Liver (tissue), 9 donors: ENCODE results near the gene ANKRD44. TPM values are rescaled to one million over a fixed set of nuclear protein-coding genes. Genes with fewer than 3 reads are reported as not detected.
A peak's percentile ranks its signal among the peaks of the same experiment; 100 is the strongest.

ENCODE experiments used
- DNase-seq: peaks from one replicate; pipeline ENCODE4 v3.0.0-alpha.2; 2017; ENCODE audit warnings: low spot score
- H3K27ac ChIP-seq, 2 donors: one replicate each; pipeline ENCODE4 v1.7.0; 2013; ENCODE audit warnings: inconsistent platforms in 2 of 2, low read length in 2 of 2, control low read depth in 1 of 2, low read depth in 1 of 2, mild to moderate bottlenecking in 1 of 2
- H3K27me3 ChIP-seq, 4 donors: one replicate each; pipeline versions ENCODE4 v1.6.1 to v1.7.0; 2013; ENCODE audit warnings: low read length in 3 of 4, inconsistent platforms in 1 of 4, mild to moderate bottlenecking in 1 of 4, moderate library complexity in 1 of 4; ENCODE audit not compliant: control insufficient read depth in 4 of 4, insufficient read depth in 4 of 4
- H3K36me3 ChIP-seq, 4 donors: one replicate each; pipeline versions ENCODE4 v1.6.1 to v1.7.0; 2013; ENCODE audit warnings: low read length in 3 of 4, mild to moderate bottlenecking in 3 of 4, low read depth in 1 of 4, moderate library complexity in 1 of 4; ENCODE audit not compliant: control insufficient read depth in 4 of 4, insufficient read depth in 3 of 4
- H3K4me1 ChIP-seq, 4 donors: one replicate each; pipeline versions ENCODE4 v1.6.1 to v1.7.0; 2013; ENCODE audit warnings: low read length in 3 of 4, mild to moderate bottlenecking in 3 of 4, moderate library complexity in 1 of 4; ENCODE audit not compliant: control insufficient read depth in 4 of 4, insufficient read depth in 4 of 4
- H3K4me3 ChIP-seq, 3 donors: one replicate each; pipeline versions ENCODE4 v1.6.1 to v1.7.0; 2013; ENCODE audit warnings: low read length in 3 of 3, control low read depth in 1 of 3, low read depth in 1 of 3, mild to moderate bottlenecking in 1 of 3
- H3K9ac ChIP-seq, 2 donors: one replicate each; pipeline ENCODE4 v1.7.0; 2013; ENCODE audit warnings: low read length in 2 of 2, mild to moderate bottlenecking in 2 of 2, moderate library complexity in 2 of 2, control low read depth in 1 of 2, low read depth in 1 of 2
- H3K9me3 ChIP-seq, 4 donors: one replicate each; pipeline versions ENCODE4 v1.6.1 to v1.7.0; 2013; ENCODE audit warnings: low read length in 3 of 4; ENCODE audit not compliant: control insufficient read depth in 4 of 4
- FOXA1 ChIP-seq: IDR thresholded peaks from 2 replicates; pipeline ENCODE4 v1.6.1; 2016; ENCODE audit warnings: antibody characterized with exemption
- HNF4A ChIP-seq, 2 donors: conservative IDR thresholded peaks; 2 replicates each; pipeline ENCODE4 v1.6.1; 2016; ENCODE audit warnings: antibody characterized with exemption in 2 of 2, mild to moderate bottlenecking in 2 of 2
- HNF4G ChIP-seq: IDR thresholded peaks from 2 replicates; pipeline ENCODE4 v1.6.1; 2016; ENCODE audit warnings: antibody characterized with exemption
- JUND ChIP-seq, 2 donors: IDR thresholded peaks; 2 replicates each; pipeline ENCODE4 v1.6.1; 2016; ENCODE audit warnings: antibody characterized with exemption in 2 of 2
- NR2F2 ChIP-seq: IDR thresholded peaks from 2 replicates; pipeline ENCODE4 v1.6.1; 2016; ENCODE audit warnings: antibody characterized with exemption
- RAD21 ChIP-seq, 2 donors: IDR thresholded peaks; 2 replicates each; pipeline ENCODE4 v1.6.1; 2016; ENCODE audit warnings: antibody characterized with exemption in 2 of 2, mild to moderate bottlenecking in 2 of 2
- RXRA ChIP-seq, 2 donors: IDR thresholded peaks; 2 replicates each; pipeline ENCODE4 v1.6.1; 2017 to 2018; ENCODE audit warnings: antibody characterized with exemption in 2 of 2, mild to moderate bottlenecking in 1 of 2
- SP1 ChIP-seq: IDR thresholded peaks from 2 replicates; pipeline ENCODE4 v1.6.1; 2018; ENCODE audit warnings: antibody characterized with exemption, mild to moderate bottlenecking
- TAF1 ChIP-seq: conservative IDR thresholded peaks from 2 replicates; pipeline ENCODE4 v1.6.1; 2016; ENCODE audit warnings: antibody characterized with exemption, mild to moderate bottlenecking
- YY1 ChIP-seq: IDR thresholded peaks from 2 replicates; pipeline ENCODE4 v1.6.1; 2016; ENCODE audit warnings: antibody characterized with exemption, mild to moderate bottlenecking
- WGBS: extraction: QIAGEN DNeasy Blood & Tissue Kit; methylation state at CpG from one replicate; pipeline ENCODE4 v1.1.7; 2013; 5-methylcytosine and 5-hydroxymethylcytosine counted together
- polyA plus RNA-seq, 2 donors: library from polyadenylated mRNA; stranded (reverse) in 1 of 2; unstranded in 1 of 2; fragments of 200-250 nt in 1 of 2; fragments of >200 nt in 1 of 2; fragmentation: Nextera tagmentation in 1 of 2; extraction: Ambion mirVana in 1 of 2; gene quantifications; one replicate each; pipeline versions ENCODE4 v1.2.1 to v1.2.3, GENCODE V29; 2013 to 2015
- total RNA-seq, 2 donors: library from RNA; depleted of rRNA; stranded (reverse); fragments of >200 nt; gene quantifications; one replicate each; pipeline ENCODE4 v1.2.3, GENCODE V29; 2014
- TF ChIP-seq, protein P1 (sequence below): fragments of 150-350 bp; IDR thresholded peaks from 2 replicates; pipeline ENCODE4 v1.5.1; 2017; ENCODE audit warnings: improper control_type of control experiment, low read depth, low read length; ENCODE audit not compliant: missing input control
- TF ChIP-seq, protein P2 (sequence below): IDR thresholded peaks from 2 replicates; pipeline ENCODE4 v1.6.1; 2016; ENCODE audit warnings: antibody characterized with exemption
- TF ChIP-seq, protein P3 (sequence below): IDR thresholded peaks from 2 replicates; pipeline ENCODE4 v1.6.1; 2016; ENCODE audit warnings: antibody characterized with exemption
- TF ChIP-seq, protein P4 (sequence below): IDR thresholded peaks from 2 replicates; pipeline ENCODE4 v1.6.1; 2016; ENCODE audit warnings: antibody characterized with exemption
- donor health status: healthy.
- donor health status: healthy.
- donor health status: healthy.
- donor health status: healthy.
- donor health status: healthy.

The ANKRD44 gene
- total and polyA plus RNA-seq, 4 donors: 3.8 to 18.2 (median 6.8) TPM

DNA sequence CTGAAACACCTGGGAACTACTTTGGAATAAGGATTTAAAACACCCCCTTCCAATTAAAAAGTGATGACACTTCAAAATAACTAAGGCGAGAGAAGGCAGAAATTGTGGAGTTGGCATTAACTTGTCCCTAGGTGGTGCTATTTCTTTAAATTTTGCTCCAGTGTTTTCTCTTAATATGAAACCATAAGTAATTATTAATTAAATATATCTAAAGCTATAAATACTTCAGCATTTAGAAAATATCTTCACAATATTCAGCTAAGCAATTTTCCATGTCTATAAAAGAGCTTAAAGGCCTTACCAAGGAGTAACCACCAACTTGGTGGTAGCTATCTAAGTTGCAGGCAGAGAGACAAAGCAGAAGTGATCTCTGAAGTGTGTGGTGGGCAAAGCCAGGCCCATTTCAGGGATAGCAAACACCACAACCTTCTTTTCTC lies 197.3 kb downstream of the ANKRD44 start:
- no peaks in the 10 kb centered on the region for H3K9me3 ChIP-seq
- TF ChIP-seq TAF1: no peak
- peak; percentile 83 to 84 for TF ChIP-seq RAD21 (IDR thresholded peaks at IDR 0.05)
- TF ChIP-seq, protein P1, sequence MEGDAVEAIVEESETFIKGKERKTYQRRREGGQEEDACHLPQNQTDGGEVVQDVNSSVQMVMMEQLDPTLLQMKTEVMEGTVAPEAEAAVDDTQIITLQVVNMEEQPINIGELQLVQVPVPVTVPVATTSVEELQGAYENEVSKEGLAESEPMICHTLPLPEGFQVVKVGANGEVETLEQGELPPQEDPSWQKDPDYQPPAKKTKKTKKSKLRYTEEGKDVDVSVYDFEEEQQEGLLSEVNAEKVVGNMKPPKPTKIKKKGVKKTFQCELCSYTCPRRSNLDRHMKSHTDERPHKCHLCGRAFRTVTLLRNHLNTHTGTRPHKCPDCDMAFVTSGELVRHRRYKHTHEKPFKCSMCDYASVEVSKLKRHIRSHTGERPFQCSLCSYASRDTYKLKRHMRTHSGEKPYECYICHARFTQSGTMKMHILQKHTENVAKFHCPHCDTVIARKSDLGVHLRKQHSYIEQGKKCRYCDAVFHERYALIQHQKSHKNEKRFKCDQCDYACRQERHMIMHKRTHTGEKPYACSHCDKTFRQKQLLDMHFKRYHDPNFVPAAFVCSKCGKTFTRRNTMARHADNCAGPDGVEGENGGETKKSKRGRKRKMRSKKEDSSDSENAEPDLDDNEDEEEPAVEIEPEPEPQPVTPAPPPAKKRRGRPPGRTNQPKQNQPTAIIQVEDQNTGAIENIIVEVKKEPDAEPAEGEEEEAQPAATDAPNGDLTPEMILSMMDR: peak; percentile 64
- 6% methylated on average over 1 of the region's 1 CpG for WGBS
- no peak overlapping the region for H3K4me3 ChIP-seq
- no peak for DNase-seq
- H3K9ac ChIP-seq: no peak overlapping the region
- peaks cover 0 to 2% (median 0%) of the 10 kb centered on the region in 4 donors for H3K36me3 ChIP-seq
- H3K4me1 ChIP-seq: peaks cover 1 to 10% (median 6%) of the 10 kb centered on the region in 4 donors
- no peaks in the 10 kb centered on the region for H3K27me3 ChIP-seq
- no peak overlapping the region for H3K27ac ChIP-seq

DNA sequence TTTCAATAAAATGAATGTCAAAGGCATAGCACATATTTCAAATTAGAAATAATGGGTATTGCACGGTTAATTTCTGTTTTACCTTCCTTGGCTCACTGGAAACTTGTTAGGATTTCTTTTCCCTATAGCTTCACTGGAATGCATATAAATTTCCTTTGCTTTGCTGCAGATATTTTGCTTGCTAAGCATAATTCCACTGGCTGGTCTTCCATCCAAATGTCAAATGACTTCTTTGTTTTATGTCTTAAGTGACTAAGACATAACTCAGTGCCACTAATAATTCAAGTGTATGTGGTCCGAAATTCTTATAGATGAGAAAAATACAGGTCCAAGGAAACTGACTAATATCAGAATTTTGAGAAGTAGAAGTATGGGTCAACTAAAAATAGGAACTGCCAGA lies 201.3 kb downstream of the ANKRD44 start:
- Histone ChIP-seq H3K27me3 (no peaks in the 10 kb centered on the region), H3K9me3 (no peaks in the 10 kb centered on the region), H3K4me3 (no peak overlapping the region), H3K9ac (peak overlapping the region in 1 of 2 donors; percentile 60), H3K36me3 (no peaks in the 10 kb centered on the region), H3K4me1 (peaks cover 7 to 26% (median 15%) of the 10 kb centered on the region in 4 donors), H3K27ac (peak overlapping the region; percentile 25 to 84)
- 92% methylated on average over 2 of the region's 2 CpGs for WGBS
- DNase-seq: no peak
- TF ChIP-seq, protein P2, sequence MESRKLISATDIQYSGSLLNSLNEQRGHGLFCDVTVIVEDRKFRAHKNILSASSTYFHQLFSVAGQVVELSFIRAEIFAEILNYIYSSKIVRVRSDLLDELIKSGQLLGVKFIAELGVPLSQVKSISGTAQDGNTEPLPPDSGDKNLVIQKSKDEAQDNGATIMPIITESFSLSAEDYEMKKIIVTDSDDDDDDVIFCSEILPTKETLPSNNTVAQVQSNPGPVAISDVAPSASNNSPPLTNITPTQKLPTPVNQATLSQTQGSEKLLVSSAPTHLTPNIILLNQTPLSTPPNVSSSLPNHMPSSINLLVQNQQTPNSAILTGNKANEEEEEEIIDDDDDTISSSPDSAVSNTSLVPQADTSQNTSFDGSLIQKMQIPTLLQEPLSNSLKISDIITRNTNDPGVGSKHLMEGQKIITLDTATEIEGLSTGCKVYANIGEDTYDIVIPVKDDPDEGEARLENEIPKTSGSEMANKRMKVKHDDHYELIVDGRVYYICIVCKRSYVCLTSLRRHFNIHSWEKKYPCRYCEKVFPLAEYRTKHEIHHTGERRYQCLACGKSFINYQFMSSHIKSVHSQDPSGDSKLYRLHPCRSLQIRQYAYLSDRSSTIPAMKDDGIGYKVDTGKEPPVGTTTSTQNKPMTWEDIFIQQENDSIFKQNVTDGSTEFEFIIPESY: no peak
- TF ChIP-seq RXRA (IDR thresholded peaks at IDR 0.05) (no peak), RAD21 (IDR thresholded peaks at IDR 0.05) (no peak), YY1 (no peak), FOXA1 (no peak)
- TF ChIP-seq, protein P3, sequence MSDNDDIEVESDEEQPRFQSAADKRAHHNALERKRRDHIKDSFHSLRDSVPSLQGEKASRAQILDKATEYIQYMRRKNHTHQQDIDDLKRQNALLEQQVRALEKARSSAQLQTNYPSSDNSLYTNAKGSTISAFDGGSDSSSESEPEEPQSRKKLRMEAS: no peak

DNA sequence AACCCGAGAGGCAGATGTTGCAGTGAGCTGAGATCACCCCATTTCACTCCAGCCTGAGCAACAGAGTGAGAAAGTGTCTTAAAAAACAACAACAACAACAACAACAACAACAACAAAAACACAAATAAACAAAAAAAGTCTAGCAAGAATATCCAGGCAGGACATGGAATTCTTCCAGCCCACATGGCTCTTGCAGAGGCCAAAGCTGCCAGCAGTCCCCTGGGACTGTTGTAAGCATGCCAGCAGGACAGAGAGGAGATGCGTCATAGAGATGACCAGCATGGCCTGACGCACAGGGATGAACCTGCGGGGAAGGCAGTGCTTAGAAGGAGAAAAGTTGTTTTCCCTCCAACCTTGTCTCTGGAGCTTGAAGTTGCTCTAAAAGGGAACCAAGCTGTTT lies 201.8 kb downstream of the ANKRD44 start:
- H3K36me3 ChIP-seq: no peaks in the 10 kb centered on the region
- H3K4me3 ChIP-seq: no peak overlapping the region
- DNase-seq: no peak
- peaks cover 7 to 26% (median 15%) of the 10 kb centered on the region in 4 donors for H3K4me1 ChIP-seq
- 44% methylated on average over 4 of the region's 4 CpGs for WGBS
- TF ChIP-seq HNF4A (conservative IDR thresholded peaks at IDR 0.05): peak; percentile 40 to 61
- TF ChIP-seq, protein P3: peak; percentile 34
- TF ChIP-seq, protein P4, sequence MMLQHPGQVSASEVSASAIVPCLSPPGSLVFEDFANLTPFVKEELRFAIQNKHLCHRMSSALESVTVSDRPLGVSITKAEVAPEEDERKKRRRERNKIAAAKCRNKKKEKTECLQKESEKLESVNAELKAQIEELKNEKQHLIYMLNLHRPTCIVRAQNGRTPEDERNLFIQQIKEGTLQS: peak; percentile 48
- TF ChIP-seq, protein P1: no peak
- TF ChIP-seq JUND (IDR thresholded peaks at IDR 0.05): peak; percentile 74 to 79
- TF ChIP-seq, protein P2: no peak
- no peak for TF ChIP-seq HNF4G
- TF ChIP-seq RAD21 (IDR thresholded peaks at IDR 0.05): peak; percentile 44 to 61
- TF ChIP-seq YY1: peak; percentile 61
- peak; percentile 63 for TF ChIP-seq SP1
- TF ChIP-seq RXRA (IDR thresholded peaks at IDR 0.05): peak; percentile 69 to 83
- peak; percentile 82 for TF ChIP-seq NR2F2
- no peaks in the 10 kb centered on the region for H3K27me3 ChIP-seq
- no peaks in the 10 kb centered on the region for H3K9me3 ChIP-seq
- peak overlapping the region; percentile 84 to 91 for H3K27ac ChIP-seq
- H3K9ac ChIP-seq: no peak overlapping the region
